A549 (cell line): ENCODE data around the gene TIPARP.

ENCODE experiments used
- CBX8 ChIP-seq: fragments of 200-600 bp; sonication (generic); IDR thresholded peaks from 2 replicates; pipeline ENCODE4 v1.6.1; 2016
- CHD2 ChIP-seq: fragments of 150-350 bp; IDR thresholded peaks from 2 replicates; pipeline ENCODE4 v1.6.1; 2014; ENCODE audit warnings: low read length; ENCODE audit not compliant: partially characterized antibody
- CTCF ChIP-seq: fragments of >200 bp; sonication (Bioruptor Twin); formaldehyde crosslinking; IDR thresholded peaks from 3 replicates; pipeline ENCODE4 v1.5.1; 2016
- JUN ChIP-seq, 2 experiments: fragments of >200 bp; sonication (Bioruptor Twin); formaldehyde crosslinking; IDR thresholded peaks; 2 replicates in 1 of 2; 3 replicates in 1 of 2; pipeline ENCODE4 v1.6.1; 2016 to 2017
- MAX ChIP-seq: IDR thresholded peaks from 2 replicates; pipeline ENCODE4 v1.6.1; 2012
- POLR2A ChIP-seq: IDR thresholded peaks from 2 replicates; pipeline ENCODE4 v1.6.1; 2012; ENCODE audit warnings: mild to moderate bottlenecking, low read length
- POLR2AphosphoS2 ChIP-seq: conservative IDR thresholded peaks from 2 replicates; pipeline ENCODE4 v1.6.1; 2012; ENCODE audit warnings: low read length, improper control_type of control experiment, inconsistent platforms
- RAD21 ChIP-seq, 2 experiments: fragments of >200 bp in 1 of 2; sonication (Bioruptor Twin) in 1 of 2; formaldehyde crosslinking in 1 of 2; IDR thresholded peaks in 1 of 2; conservative IDR thresholded peaks in 1 of 2; 2 replicates in 1 of 2; 3 replicates in 1 of 2; pipeline ENCODE4 v1.6.1; 2012 to 2018; ENCODE audit warnings: inconsistent platforms in 1 of 2
- RARB ChIP-seq: fragments of 250-450 bp; sonication (Bioruptor Pico); IDR thresholded peaks from 2 replicates; pipeline ENCODE4 v1.8.0; 2021; ENCODE audit warnings: mild to moderate bottlenecking, moderate library complexity
- RNF2 ChIP-seq: fragments of 200-600 bp; sonication (generic); IDR thresholded peaks from 2 replicates; pipeline ENCODE4 v1.6.1; 2016; ENCODE audit warnings: low read depth, mild to moderate bottlenecking, antibody characterized with exemption, moderate library complexity, borderline replicate concordance

DNA sequence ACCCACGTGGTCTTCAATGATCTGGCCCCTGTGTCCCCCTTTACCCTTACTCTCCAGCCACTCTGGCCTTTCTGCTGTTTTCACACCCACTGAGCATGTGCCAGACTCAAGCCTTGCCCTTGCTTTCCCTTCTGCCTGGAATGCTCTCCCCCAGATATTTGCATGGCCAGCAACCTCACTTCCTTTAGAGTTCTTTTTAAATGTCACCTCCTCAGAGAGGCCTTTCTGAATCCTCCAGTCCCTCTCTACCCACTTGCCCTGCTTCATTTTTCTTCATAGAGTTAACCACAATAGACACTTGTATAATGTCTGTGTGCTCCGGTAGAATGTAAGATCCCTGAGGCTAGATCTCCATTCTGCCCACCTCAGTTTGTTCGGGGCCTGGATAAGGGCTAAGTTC lies 39.4 kb upstream of the TIPARP start:
- TF ChIP-seq CTCF (no peak), CHD2 (no peak), MAX (no peak), POLR2AphosphoS2 (no peak), JUN (IDR thresholded peaks at IDR 0.05) (no peak), RAD21 (conservative IDR thresholded peaks at IDR 0.05 in 1 of 2, IDR thresholded peaks at IDR 0.05 in 1 of 2) (no peak), POLR2A (no peak), CBX8 (no peak), RARB (no peak), RNF2 (no peak)
